Retinal pigment epithelial cell (primary cell): ENCODE results near the gene CPLX3.

Experiments used
- DNase-seq: peaks from one replicate; pipeline ENCODE4 v3.0.0-alpha.2; 2010; ENCODE audit warnings: low read depth
- H3K4me3 ChIP-seq: 2 replicates; pipeline ENCODE4 v1.5.1; 2011; ENCODE audit warnings: mild to moderate bottlenecking, low read length, control low read depth, moderate library complexity
- TF ChIP-seq, protein P1 (sequence below): conservative IDR thresholded peaks from 2 replicates; pipeline ENCODE4 v1.5.1; 2011; ENCODE audit warnings: low read depth, low read length, control low read depth, inconsistent platforms

The CPLX3 gene

GRCh38 chr15:74847432-74847831, 21.0 kb downstream of the CPLX3 start:
- TF ChIP-seq, protein P1, sequence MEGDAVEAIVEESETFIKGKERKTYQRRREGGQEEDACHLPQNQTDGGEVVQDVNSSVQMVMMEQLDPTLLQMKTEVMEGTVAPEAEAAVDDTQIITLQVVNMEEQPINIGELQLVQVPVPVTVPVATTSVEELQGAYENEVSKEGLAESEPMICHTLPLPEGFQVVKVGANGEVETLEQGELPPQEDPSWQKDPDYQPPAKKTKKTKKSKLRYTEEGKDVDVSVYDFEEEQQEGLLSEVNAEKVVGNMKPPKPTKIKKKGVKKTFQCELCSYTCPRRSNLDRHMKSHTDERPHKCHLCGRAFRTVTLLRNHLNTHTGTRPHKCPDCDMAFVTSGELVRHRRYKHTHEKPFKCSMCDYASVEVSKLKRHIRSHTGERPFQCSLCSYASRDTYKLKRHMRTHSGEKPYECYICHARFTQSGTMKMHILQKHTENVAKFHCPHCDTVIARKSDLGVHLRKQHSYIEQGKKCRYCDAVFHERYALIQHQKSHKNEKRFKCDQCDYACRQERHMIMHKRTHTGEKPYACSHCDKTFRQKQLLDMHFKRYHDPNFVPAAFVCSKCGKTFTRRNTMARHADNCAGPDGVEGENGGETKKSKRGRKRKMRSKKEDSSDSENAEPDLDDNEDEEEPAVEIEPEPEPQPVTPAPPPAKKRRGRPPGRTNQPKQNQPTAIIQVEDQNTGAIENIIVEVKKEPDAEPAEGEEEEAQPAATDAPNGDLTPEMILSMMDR, result no peak
- DNase-seq, result no peak
- H3K4me3 ChIP-seq, result no peak overlapping the region

GRCh38 chr15:74850393-74850792, 24.0 kb downstream of the CPLX3 start:
- DNase-seq, result no peak
- no peak overlapping the region for H3K4me3 ChIP-seq
- TF ChIP-seq, protein P1, result no peak

DNA sequence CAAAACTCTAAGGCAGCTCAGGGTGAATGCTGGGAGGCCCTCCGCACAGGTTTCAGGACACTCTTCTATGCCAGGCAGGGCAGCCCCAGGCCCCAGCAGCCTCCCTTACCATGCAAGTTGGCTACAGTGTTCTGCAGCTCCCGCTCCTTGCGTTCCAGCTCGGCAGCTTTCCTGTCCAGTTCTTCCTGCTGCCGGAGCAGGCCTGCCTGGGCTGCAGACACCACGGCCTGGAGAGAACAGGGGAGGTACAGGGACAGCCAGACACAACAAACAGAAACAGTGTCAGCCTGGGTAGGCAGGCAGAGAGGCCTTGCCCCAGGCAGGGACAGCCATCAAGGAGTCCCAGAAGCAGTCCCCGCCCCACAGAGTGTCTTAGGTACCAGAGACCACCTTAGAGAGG, 25.5 kb downstream of the CPLX3 start:
- TF ChIP-seq, protein P1, result no peak
- no peak for DNase-seq
- H3K4me3 ChIP-seq, result no peak overlapping the region

GRCh38 chr15:74854453-74855022, 28.1 kb downstream of the CPLX3 start:
- no peak for DNase-seq
- no peak overlapping the region for H3K4me3 ChIP-seq
- TF ChIP-seq, protein P1, result no peak

GRCh38 chr15:74855857-74856256, 29.4 kb downstream of the CPLX3 start:
- TF ChIP-seq, protein P1, result no peak
- no peak for DNase-seq
- H3K4me3 ChIP-seq, result no peak overlapping the region

DNA sequence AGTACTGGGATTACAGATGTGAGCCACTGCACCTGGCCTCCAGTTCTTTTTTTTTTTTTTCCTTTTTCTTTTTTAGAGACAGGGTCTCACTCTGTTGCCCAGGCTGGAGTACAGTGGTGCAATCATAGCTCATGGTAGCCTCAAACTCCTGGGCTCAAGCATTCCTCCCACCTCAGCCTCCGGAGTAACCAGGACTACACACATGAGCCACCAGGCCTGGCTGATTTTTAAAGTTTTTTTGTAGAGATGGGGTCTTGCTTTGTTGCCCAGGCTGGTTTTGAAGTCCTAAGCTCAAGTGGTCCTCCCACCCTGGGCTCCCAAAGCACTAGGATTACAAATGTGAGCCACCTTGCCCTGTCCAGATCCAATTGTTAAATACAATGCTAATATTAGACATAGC, 30.1 kb downstream of the CPLX3 start:
- TF ChIP-seq, protein P1, result no peak
- H3K4me3 ChIP-seq, result no peak overlapping the region
- DNase-seq, result no peak

- no peak overlapping the region for H3K4me3 ChIP-seq
- TF ChIP-seq, protein P1, result no peak
- DNase-seq, result no peak
Measured at GRCh38 chr15:74857082-74857655, 30.7 kb downstream of the CPLX3 start.
